Thyroid gland (tissue), 4 donors: Measurements from ENCODE around the gene ZSWIM6. TPM values are rescaled to one million over a fixed set of nuclear protein-coding genes. Genes with fewer than 3 reads are reported as not detected.

Source experiments
- DNase-seq, 2 donors: peaks; one replicate each; pipeline ENCODE4 v3.0.0-alpha.2; 2019
- H3K27ac ChIP-seq, 3 donors: fragments of 200-600 bp; sonication (generic); 1 replicate in 2 of 3; 2 replicates in 1 of 3; pipeline ENCODE4 v1.5.1; 2016 to 2019; ENCODE audit warnings: mild to moderate bottlenecking in 1 of 3, moderate library complexity in 1 of 3
- H3K27me3 ChIP-seq: fragments of 200-600 bp; sonication (generic); one replicate; pipeline ENCODE4 v1.5.1; 2019
- H3K36me3 ChIP-seq, 2 donors: fragments of 200-600 bp; sonication (generic); one replicate each; pipeline ENCODE4 v1.5.1; 2016 to 2019
- H3K4me1 ChIP-seq, 2 donors: fragments of 200-600 bp; sonication (generic); one replicate each; pipeline ENCODE4 v1.5.1; 2017 to 2019
- H3K4me3 ChIP-seq, 3 donors: fragments of 200-600 bp; sonication (generic); replicated peaks in 1 of 3; 1 replicate in 2 of 3; 2 replicates in 1 of 3; pipeline ENCODE4 v1.5.1; 2016; ENCODE audit warnings: mild to moderate bottlenecking in 1 of 3
- H3K9me3 ChIP-seq: fragments of 200-600 bp; sonication (generic); one replicate; pipeline ENCODE4 v1.5.1; 2017
- POLR2A ChIP-seq, 2 donors: fragments of 450-650 bp; IDR thresholded peaks; one replicate each; pipeline ENCODE4 v1.6.1; 2017; ENCODE audit warnings: antibody characterized with exemption in 2 of 2, mild to moderate bottlenecking in 2 of 2, moderate library complexity in 1 of 2
- WGBS, 2 donors: methylation state at CpG; one replicate each; pipeline ENCODE4 v1.1.5; 2017; 5-methylcytosine and 5-hydroxymethylcytosine counted together
- intact Hi-C: fragments of 100-400 bp; cut with DNase I; formaldehyde crosslinking; loops from one replicate; pipeline ENCODE4 v1.15.1; 2023
- total RNA-seq, 4 donors: library from RNA; depleted of rRNA; stranded (reverse); fragments of >200 nt; gene quantifications; one replicate each; pipeline ENCODE4 v1.2.3, GENCODE V29; 2016
- TF ChIP-seq, protein P1 (sequence below), 6 experiments: fragments of 200-600 bp in 3 of 6; fragments of 450-650 bp in 3 of 6; sonication (generic) in 3 of 6; IDR thresholded peaks; one replicate each; pipeline ENCODE4 v1.5.1; 2016 to 2019; ENCODE audit warnings: antibody characterized with exemption in 6 of 6, mild to moderate bottlenecking in 2 of 6, inconsistent platforms in 1 of 6, moderate library complexity in 1 of 6

ZSWIM6 gene
- total RNA-seq, 4 donors from 2014 or later: 11.8 to 20.1 (median 14.5) TPM

DNA sequence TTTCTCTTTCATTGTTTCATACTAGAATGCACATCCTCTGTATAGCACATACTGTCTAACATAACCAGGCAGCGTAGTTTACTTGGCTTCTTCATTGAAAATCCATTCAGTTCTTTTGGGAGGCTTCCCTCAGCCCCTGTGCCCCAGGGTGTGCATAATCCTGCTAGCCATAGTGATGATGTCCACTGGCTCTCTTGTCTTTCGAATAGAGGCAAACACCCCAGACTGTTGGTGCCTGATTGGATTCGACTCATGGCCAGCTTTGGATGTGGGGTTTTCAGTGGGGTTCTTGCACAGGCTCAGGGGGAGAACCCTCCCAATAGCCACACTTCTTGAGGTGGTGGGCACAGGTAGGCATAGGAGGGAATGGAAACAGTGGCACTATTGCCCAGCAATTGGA lies 53.6 kb downstream of the ZSWIM6 start:
- WGBS, 2 donors: 91 to 94% methylated on average over 3 of the region's 3 CpGs
- TF ChIP-seq POLR2A (IDR thresholded peaks at IDR 0.05): no peak
- TF ChIP-seq, protein P1, sequence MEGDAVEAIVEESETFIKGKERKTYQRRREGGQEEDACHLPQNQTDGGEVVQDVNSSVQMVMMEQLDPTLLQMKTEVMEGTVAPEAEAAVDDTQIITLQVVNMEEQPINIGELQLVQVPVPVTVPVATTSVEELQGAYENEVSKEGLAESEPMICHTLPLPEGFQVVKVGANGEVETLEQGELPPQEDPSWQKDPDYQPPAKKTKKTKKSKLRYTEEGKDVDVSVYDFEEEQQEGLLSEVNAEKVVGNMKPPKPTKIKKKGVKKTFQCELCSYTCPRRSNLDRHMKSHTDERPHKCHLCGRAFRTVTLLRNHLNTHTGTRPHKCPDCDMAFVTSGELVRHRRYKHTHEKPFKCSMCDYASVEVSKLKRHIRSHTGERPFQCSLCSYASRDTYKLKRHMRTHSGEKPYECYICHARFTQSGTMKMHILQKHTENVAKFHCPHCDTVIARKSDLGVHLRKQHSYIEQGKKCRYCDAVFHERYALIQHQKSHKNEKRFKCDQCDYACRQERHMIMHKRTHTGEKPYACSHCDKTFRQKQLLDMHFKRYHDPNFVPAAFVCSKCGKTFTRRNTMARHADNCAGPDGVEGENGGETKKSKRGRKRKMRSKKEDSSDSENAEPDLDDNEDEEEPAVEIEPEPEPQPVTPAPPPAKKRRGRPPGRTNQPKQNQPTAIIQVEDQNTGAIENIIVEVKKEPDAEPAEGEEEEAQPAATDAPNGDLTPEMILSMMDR (IDR thresholded peaks at IDR 0.05): no peak
- intact Hi-C loops: no loop called here
- Histone ChIP-seq H3K4me1 (peaks cover 16 to 22% of the 10 kb centered on the region in 2 donors), H3K36me3 (no peaks in the 10 kb centered on the region), H3K4me3 (no peak overlapping the region), H3K9me3 (no peaks in the 10 kb centered on the region), H3K27me3 (no peaks in the 10 kb centered on the region), H3K27ac (no peak overlapping the region)
- no peak for DNase-seq

DNA sequence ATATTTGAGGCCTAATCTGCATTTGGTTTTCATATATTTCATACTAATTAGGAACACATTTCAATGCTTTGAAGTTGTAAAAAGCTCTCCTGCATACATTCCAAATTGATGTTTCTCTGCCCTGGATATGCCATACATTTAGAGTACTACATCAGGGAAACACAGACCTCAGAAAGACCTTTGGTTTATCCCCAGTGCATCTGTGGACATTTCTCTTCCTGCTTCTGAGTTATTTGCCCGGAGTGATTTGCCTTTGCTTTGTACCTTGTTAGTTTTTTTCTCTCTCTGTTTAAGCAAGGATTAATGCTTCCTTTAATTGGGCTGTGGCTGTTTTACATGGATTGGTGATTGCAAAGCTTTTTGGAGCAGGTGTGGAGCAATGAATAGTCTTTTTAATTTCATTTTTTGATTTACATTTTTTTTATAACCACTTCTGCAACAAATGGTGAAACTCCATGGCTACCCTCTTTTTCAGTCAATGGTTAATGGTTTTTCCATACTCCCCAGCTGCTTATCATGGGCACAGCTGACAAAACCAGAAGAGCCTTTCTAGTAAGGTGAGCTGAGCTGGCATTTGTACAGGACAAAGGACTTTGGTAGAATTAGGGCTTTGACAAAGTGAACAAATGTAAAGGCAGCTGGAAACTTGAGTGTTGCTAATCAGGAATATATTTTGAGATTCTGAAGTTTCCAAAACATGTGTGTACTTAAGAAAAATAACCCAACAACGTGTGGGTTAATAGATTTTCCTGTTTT lies 54.2 kb downstream of the ZSWIM6 start:
- TF ChIP-seq, protein P1 (IDR thresholded peaks at IDR 0.05): no peak
- no peak for TF ChIP-seq POLR2A (IDR thresholded peaks at IDR 0.05)
- Histone ChIP-seq H3K9me3 (no peaks in the 10 kb centered on the region), H3K27ac (no peak overlapping the region), H3K4me1 (peaks cover 16 to 22% of the 10 kb centered on the region in 2 donors), H3K36me3 (no peaks in the 10 kb centered on the region), H3K27me3 (no peaks in the 10 kb centered on the region), H3K4me3 (no peak overlapping the region)
- 56 to 70% methylated on average over 2 of the region's 2 CpGs for WGBS, 2 donors
- intact Hi-C loops: no loop called here
- no peak for DNase-seq

DNA sequence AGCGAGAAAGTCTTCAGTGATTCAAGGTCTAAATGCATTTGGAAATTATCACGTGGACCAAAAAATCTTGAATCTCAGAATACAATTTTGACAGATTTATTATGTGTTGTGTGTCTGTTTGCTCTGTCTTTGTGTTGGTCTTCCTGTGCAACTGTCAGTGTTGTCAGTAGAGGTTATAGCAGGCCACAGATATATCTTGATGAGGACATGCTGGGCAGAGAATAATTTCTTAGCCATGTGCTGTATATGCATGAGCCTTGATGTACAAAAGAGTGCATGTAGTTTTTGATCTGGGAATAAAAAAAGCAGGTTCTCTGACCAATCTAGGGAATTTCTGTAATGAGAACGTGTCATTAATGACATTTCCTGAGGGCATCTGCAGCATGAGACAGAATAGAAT lies 57.6 kb downstream of the ZSWIM6 start:
- Histone ChIP-seq H3K27me3 (no peaks in the 10 kb centered on the region), H3K27ac (no peak overlapping the region), H3K36me3 (no peaks in the 10 kb centered on the region), H3K4me3 (no peak overlapping the region), H3K9me3 (no peaks in the 10 kb centered on the region), H3K4me1 (peaks cover 16 to 25% of the 10 kb centered on the region in 2 donors)
- no peak for DNase-seq
- intact Hi-C loops: no loop called here
- 85 to 87% methylated on average over 3 of the region's 3 CpGs for WGBS, 2 donors
- TF ChIP-seq, protein P1 (IDR thresholded peaks at IDR 0.05): no peak
- no peak for TF ChIP-seq POLR2A (IDR thresholded peaks at IDR 0.05)

DNA sequence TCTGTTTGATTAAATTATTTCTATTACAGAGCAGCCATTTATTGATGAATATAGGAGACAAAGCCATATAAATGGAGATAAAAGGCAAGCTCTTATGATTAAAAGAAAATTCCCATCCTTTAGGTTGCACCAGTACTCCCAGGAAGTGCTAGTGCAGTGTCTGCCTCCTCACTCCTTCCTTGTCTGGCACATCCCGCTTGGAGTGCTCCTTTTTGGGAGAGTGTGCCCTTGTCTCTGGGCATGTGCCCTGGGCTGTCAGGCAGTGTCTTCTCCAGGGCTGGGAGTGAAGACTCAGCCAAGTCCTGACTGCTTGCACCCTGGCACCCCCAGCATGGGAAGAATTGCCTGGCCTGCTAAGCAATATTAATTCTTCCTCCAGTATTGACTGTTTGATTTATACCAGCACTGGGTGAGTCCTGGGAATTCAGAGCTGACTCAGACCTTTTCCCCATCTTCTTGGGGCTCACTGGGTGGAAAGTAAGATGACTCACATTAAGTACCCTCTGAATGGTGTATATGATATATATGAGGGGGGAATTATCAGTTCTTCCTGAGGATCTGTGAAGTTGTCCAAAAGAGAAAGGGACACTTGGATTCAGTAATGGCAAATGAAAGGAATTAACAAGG lies 62.1 kb downstream of the ZSWIM6 start:
- 100% methylated on average over 1 of the region's 1 CpG for WGBS, 2 donors
- no peak for TF ChIP-seq POLR2A (IDR thresholded peaks at IDR 0.05)
- TF ChIP-seq, protein P1 (IDR thresholded peaks at IDR 0.05): no peak
- peaks cover 3 to 16% of the 10 kb centered on the region in 2 donors for H3K4me1 ChIP-seq
- H3K36me3 ChIP-seq: no peaks in the 10 kb centered on the region
- no peak for DNase-seq
- intact Hi-C loops: no loop called here
- H3K4me3 ChIP-seq: no peak overlapping the region
- no peaks in the 10 kb centered on the region for H3K27me3 ChIP-seq
- H3K9me3 ChIP-seq: no peaks in the 10 kb centered on the region
- no peak overlapping the region for H3K27ac ChIP-seq

DNA sequence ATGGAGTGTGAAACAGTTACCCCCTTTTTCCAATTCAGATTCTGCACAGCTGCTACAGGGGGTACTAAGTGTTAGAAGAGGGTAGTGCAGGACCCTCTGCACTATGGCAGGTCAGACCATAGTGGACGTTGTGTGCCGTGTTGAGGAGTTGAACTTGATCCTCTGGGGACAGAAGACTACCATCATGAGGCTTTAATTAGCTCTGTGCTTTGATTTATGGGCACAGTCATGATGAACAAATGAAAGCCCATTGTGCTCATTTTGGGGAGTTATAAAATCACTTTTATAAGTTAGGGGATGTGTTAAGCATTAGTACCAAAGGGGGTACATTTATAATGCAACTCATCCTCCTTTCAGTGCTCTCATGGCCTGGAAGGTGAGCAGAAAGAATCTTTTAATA lies 62.7 kb downstream of the ZSWIM6 start:
- 84 to 89% methylated on average over 2 of the region's 2 CpGs for WGBS, 2 donors

More for the DNA sequence above, 62.7 kb downstream of the ZSWIM6 start:
- peaks cover 3 to 16% of the 10 kb centered on the region in 2 donors for H3K4me1 ChIP-seq
- TF ChIP-seq POLR2A (IDR thresholded peaks at IDR 0.05): no peak
- TF ChIP-seq, protein P1 (IDR thresholded peaks at IDR 0.05): no peak
- intact Hi-C loops: no loop called here
- H3K27ac ChIP-seq: no peak overlapping the region
- no peak overlapping the region for H3K4me3 ChIP-seq
- no peaks in the 10 kb centered on the region for H3K27me3 ChIP-seq
- no peaks in the 10 kb centered on the region for H3K9me3 ChIP-seq
- H3K36me3 ChIP-seq: no peaks in the 10 kb centered on the region
- no peak for DNase-seq
